Body of pancreas (tissue), 4 donors: ENCODE results near the gene MAP3K13.

Source experiments
- POLR2A ChIP-seq, 3 donors: fragments of 450-650 bp; IDR thresholded peaks; one replicate each; pipeline ENCODE4 v1.6.1; 2016; ENCODE audit warnings: antibody characterized with exemption in 3 of 3, mild to moderate bottlenecking in 2 of 3
- TF ChIP-seq, protein P1 (sequence below), 7 experiments: fragments of 450-650 bp in 4 of 7; fragments of 200-600 bp in 3 of 7; sonication (generic) in 3 of 7; IDR thresholded peaks; one replicate each; pipeline ENCODE4 v1.5.1; 2016 to 2019; ENCODE audit warnings: antibody characterized with exemption in 7 of 7

DNA sequence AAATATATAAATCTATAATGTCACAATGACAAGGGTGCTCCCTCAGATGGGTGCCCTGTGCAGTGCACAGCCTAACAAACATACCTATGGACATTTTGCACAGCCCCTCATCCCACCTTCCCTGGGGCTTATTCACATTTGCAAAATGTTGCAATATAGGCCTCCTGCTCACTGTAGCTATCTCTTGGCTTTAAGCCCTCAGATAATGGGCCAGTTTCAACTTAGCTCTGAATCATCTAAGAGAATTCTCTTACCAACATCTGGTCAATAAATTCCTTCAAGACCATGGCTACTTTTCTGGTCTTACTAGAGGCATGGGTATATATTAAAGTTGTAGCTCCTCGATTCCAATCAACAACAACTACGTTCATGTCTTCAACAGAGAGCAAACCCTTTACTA lies 171.6 kb downstream of the MAP3K13 start:
- TF ChIP-seq, protein P1, sequence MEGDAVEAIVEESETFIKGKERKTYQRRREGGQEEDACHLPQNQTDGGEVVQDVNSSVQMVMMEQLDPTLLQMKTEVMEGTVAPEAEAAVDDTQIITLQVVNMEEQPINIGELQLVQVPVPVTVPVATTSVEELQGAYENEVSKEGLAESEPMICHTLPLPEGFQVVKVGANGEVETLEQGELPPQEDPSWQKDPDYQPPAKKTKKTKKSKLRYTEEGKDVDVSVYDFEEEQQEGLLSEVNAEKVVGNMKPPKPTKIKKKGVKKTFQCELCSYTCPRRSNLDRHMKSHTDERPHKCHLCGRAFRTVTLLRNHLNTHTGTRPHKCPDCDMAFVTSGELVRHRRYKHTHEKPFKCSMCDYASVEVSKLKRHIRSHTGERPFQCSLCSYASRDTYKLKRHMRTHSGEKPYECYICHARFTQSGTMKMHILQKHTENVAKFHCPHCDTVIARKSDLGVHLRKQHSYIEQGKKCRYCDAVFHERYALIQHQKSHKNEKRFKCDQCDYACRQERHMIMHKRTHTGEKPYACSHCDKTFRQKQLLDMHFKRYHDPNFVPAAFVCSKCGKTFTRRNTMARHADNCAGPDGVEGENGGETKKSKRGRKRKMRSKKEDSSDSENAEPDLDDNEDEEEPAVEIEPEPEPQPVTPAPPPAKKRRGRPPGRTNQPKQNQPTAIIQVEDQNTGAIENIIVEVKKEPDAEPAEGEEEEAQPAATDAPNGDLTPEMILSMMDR (IDR thresholded peaks at IDR 0.05) = no peak
- no peak for TF ChIP-seq POLR2A (IDR thresholded peaks at IDR 0.05)
